ENCODE data around the gene COG3.
"Not testable (repeated sequence)": the region's sequence is repeated elsewhere in the genome, so short reads cannot be mapped to it uniquely, and the experiment has no call there.

The COG3 gene

GRCh38 chr13:45464687-45465453 is at the start of gene COG3:
Gene COG3, plus strand, starts transcription at chr13:45464939. Its CDS starts 98 bp downstream, at chr13:45465037.
- FAIRE-seq: peak; percentile 98

GRCh38 chr13:45415112-45415511 is 49.6 kb upstream of the COG3 start:
- FAIRE-seq: no peak

DNA sequence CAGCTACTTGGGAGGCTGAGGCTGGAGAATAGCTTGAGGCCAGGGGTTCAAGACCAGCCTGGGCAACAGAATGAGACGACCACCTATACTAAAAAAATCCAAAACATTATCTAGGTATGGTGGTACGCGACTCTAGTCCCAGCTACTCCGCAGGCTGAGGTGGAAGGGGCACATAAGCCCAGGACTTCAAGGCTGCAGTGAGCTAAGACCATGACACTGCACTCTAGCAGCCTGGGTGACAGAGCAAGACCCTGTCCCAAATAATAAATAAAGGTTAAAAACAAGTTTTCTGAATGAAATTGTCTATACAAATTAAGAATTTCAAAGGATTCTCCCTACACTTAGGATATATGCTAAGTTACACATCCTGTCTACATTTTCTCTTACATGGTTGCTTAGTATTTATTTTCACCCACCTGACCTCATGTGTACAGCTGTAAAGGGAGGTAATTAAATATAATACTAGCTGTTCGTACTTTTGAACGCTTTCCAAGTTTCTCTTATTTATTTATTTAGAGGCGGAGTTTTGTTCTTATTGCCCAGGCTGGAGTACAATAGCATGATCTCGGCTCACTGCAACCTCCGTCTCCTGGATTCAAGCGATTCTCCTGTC is 48.1 kb upstream of the COG3 start:
- FAIRE-seq: no peak

DNA sequence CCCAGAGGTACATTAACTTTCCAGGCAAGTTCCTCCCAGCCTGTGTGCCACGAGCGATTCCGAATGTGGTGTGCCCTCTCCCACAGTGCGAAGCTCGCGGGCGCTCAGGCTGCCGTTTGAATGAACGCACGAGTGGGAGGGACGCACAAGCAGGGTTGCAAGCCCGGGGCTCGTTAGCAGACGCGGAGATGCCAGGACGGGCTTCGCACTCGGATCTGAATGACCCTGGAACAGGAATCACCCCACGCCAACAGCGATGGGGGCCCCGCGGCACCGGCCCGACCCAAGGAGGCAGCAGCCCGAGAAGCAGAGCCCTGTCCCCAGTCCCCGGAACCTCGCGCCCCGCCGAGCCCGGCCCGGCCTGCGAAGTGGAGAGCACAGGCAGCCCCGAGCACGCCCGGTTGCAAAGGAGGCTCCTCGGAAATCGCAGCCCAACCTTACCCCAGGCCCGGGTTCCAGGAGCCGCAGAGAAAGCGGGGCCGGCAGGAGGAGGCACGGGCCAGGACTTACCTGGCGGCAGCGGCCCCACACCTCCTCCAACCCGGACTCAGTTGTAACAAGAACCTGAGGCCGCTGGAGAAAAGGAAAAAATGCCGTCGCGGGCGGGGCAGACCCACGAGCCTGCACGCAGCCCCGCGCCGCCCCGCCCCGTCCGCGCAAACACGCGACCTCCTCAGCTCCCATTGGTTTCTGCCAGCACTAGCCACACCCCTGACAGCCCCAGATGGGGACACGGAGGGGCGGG is 46.8 kb upstream of the COG3 start, which contains the start of gene SLC25A30:
SLC25A30 (minus strand) TSS at position 584 of the 745 bp plus-strand sequence. CDS start 6,948 bp downstream, outside the sequence.
- FAIRE-seq: peak; percentile 47

- not testable (repeated sequence) for FAIRE-seq
These were observed 45.4 kb upstream of the COG3 start for GRCh38 chr13:45419389-45419788.

- no peak for FAIRE-seq
These were observed 44.8 kb upstream of the COG3 start for GRCh38 chr13:45419945-45420344.

GRCh38 chr13:45422731-45423292 is 41.9 kb upstream of the COG3 start:
- FAIRE-seq: no peak

- not testable (repeated sequence) for FAIRE-seq
These were observed 38.5 kb upstream of the COG3 start for GRCh38 chr13:45426056-45426841.

DNA sequence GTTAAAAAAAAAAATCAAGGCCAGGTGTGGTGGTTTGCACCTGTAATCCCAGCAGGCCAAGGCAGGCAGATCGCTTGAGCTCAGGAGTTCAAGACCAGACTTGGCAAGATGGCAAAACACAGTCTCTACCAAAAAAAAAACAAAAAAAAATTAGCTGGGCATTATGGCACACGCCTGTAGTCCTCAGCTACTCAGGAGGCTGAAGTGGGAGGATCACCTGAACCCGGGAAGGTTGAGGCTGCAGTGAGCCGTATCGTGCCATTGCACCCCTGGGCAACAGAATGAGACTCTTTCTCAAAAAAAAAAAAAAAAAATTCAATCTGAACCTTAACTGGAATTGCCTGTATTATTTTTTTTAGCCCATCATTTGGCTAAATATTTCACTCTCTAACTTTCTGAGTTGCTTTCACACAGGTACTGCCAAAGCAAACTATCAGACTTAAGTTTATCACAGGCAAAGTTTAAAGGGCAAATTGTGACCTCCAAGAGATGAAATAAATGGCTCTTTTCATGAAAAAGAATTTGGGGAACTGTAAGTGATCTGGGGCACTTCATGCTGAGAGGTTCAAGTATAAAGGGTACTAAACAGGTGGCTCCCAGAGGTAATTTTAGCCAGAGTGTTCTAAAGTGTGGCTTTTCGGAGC is 31.9 kb upstream of the COG3 start:
- FAIRE-seq: no peak

DNA sequence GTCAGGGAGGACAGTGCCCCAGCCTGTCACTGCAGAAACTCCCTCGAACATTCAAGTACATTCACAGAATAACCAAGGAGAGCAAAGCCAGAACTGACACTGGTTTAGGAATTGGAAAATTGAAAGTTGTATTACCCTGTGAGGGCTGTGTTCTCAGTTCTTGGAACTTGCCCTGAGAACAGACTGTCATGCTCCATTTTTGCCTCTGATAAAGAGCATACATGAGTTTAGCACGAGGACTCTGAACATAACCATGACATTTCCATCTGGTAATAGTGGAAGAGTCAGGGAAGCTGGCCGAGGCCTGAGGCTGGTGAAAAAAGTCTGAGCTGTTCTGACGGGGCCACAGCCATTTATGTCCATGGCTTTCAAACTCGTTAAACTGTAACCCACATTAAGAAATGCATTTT is 31.4 kb upstream of the COG3 start:
- no peak for FAIRE-seq

GRCh38 chr13:45434556-45435371 is 30.0 kb upstream of the COG3 start:
- FAIRE-seq: no peak

GRCh38 chr13:45436332-45436731 is 28.4 kb upstream of the COG3 start:
- no peak for FAIRE-seq

GRCh38 chr13:45436953-45437352 is 27.8 kb upstream of the COG3 start:
- FAIRE-seq: no peak

- no peak for FAIRE-seq
These were observed 26.8 kb upstream of the COG3 start for GRCh38 chr13:45437947-45438346.

- FAIRE-seq: no peak
These were observed 25.7 kb upstream of the COG3 start for GRCh38 chr13:45439008-45439407.

GRCh38 chr13:45439781-45440462 is 24.8 kb upstream of the COG3 start:
- FAIRE-seq: no peak

- no peak for FAIRE-seq
These were observed 23.1 kb upstream of the COG3 start for GRCh38 chr13:45441633-45442032.

GRCh38 chr13:45445053-45445452 is 19.7 kb upstream of the COG3 start:
- FAIRE-seq: no peak

DNA sequence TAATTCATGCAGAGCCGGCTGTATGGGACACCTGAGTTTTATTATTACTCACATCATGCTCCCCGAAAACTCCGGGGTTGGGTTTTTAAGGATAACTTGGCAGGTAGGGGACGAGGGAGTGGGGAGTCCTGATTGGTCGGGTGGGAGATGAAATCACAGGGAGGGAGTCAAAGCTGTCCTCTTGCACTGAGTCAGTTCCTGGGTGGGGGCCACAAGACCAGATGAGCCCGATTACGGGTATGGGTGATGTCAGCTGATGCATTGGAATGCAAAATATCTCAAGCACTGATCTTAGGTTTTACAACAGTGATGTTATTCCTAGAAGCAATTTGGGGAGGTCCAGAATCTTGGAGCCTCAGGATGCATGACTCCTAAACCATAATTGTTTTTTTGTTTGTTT is 18.6 kb upstream of the COG3 start:
- no peak for FAIRE-seq

- FAIRE-seq: no peak
These were observed 17.6 kb upstream of the COG3 start for GRCh38 chr13:45447050-45447661.

Measured in G401.6 (cell line).